MCF 10A (cell line): ENCODE results near the gene PPP2R2C. TPM values are rescaled to one million over a fixed set of nuclear protein-coding genes. Genes with fewer than 3 reads are reported as not detected.

Experiments
- BruUV-seq: library from RNA; stranded (reverse); fragments of 400-500 nt; replicated peaks from 2 replicates; lab custom pipeline; 2021; lab: Mats Ljungman, UMichigan
- CTCF ChIA-PET: fragments of 300-600 bp; sonication (Branson Sonifier 250); formaldehyde crosslinking; extraction: SDS; loops from one replicate; lab custom pipeline; 2021; ENCODE audit warnings: antibody characterized with exemption, inconsistent platforms; lab: Yijun Ruan, JAX
- POLR2A ChIA-PET: fragments of 300-600, 350-650 bp; sonication (Branson Sonifier 250); formaldehyde crosslinking; extraction: SDS; loops from one replicate; lab custom pipeline; 2020; ENCODE audit warnings: antibody characterized with exemption, inconsistent platforms; lab: Yijun Ruan, JAX
- DNase-seq: peaks from one replicate; pipeline ENCODE4 v3.0.0-alpha.2; 2018; ENCODE audit not compliant: unreplicated experiment
- H3K27ac Mint-ChIP-seq: one replicate; pipeline ENCODE4 v1.8.0; 2022; ENCODE audit warnings: mild to moderate bottlenecking, low read depth, mixed read lengths; ENCODE audit not compliant: unreplicated experiment
- H3K27me3 Mint-ChIP-seq: one replicate; pipeline ENCODE4 v1.8.0; 2022; ENCODE audit warnings: mixed read lengths; ENCODE audit not compliant: insufficient read depth, unreplicated experiment
- H3K36me3 Mint-ChIP-seq: one replicate; pipeline ENCODE4 v1.8.0; 2022; ENCODE audit warnings: mild to moderate bottlenecking, moderate library complexity, mixed read lengths; ENCODE audit not compliant: insufficient read depth, unreplicated experiment
- H3K4me1 Mint-ChIP-seq: one replicate; pipeline ENCODE4 v1.8.0; 2022; ENCODE audit warnings: mixed read lengths; ENCODE audit not compliant: insufficient read depth, unreplicated experiment
- H3K4me3 Mint-ChIP-seq: one replicate; pipeline ENCODE4 v1.8.0; 2022; ENCODE audit warnings: mild to moderate bottlenecking, moderate library complexity, mixed read lengths; ENCODE audit not compliant: unreplicated experiment
- H3K9me3 Mint-ChIP-seq: one replicate; pipeline ENCODE4 v1.8.0; 2022; ENCODE audit warnings: mixed read lengths; ENCODE audit not compliant: unreplicated experiment
- CTCF ChIP-seq: fragments of 200-600 bp; IDR thresholded peaks from one replicate; pipeline ENCODE4 v1.8.0; 2022; ENCODE audit warnings: antibody characterized with exemption, mild to moderate bottlenecking; ENCODE audit not compliant: unreplicated experiment
- intact Hi-C: fragments of 100-400 bp; cut with micrococcal nuclease; formaldehyde crosslinking; loops from 2 replicates; pipeline ENCODE4 v1.14.1; 2022
- total RNA-seq: library from RNA; stranded (reverse); gene quantifications from 2 replicates; pipeline ENCODE4 v1.2.3, GENCODE V29; 2022

The PPP2R2C gene
- total RNA-seq, 1 experiment from 2014 or later, result 3.6 TPM

GRCh38 chr4:6307891-6308290 lies 164.5 kb downstream of the PPP2R2C start:
- ChIA-PET POLR2A (no interaction called here), CTCF (interaction anchor here (0.8 kb wide), 1 partner anchor 59 kb away, joined by 3 read pairs; no protein-coding TSS in a partner anchor)
- intact Hi-C loops, result no loop called here
- H3K9me3 Mint-ChIP-seq, result no peaks in the 10 kb centered on the region
- no peaks in the 10 kb centered on the region for H3K27me3 Mint-ChIP-seq
- no peak overlapping the region for H3K4me3 Mint-ChIP-seq
- no peak overlapping the region for H3K27ac Mint-ChIP-seq
- TF ChIP-seq CTCF, result no peak
- BruUV-seq, result no TSS peak
- DNase-seq, result no peak
- no peaks in the 10 kb centered on the region for H3K4me1 Mint-ChIP-seq
- no peaks in the 10 kb centered on the region for H3K36me3 Mint-ChIP-seq

GRCh38 chr4:6307230-6307629 lies 165.2 kb downstream of the PPP2R2C start:
- POLR2A ChIA-PET, result no interaction called here
- Mint-ChIP-seq H3K9me3 (no peaks in the 10 kb centered on the region), H3K36me3 (peaks cover 3% of the 10 kb centered on the region), H3K27me3 (no peaks in the 10 kb centered on the region), H3K4me3 (no peak overlapping the region), H3K4me1 (no peaks in the 10 kb centered on the region), H3K27ac (no peak overlapping the region)
- DNase-seq, result no peak
- no TSS peak for BruUV-seq
- intact Hi-C loops, result no loop called here
- TF ChIP-seq CTCF, result no peak
- CTCF ChIA-PET, result no interaction called here

- no peaks in the 10 kb centered on the region for H3K27me3 Mint-ChIP-seq
- DNase-seq, result no peak
- H3K4me1 Mint-ChIP-seq, result no peaks in the 10 kb centered on the region
- H3K9me3 Mint-ChIP-seq, result peaks cover 3% of the 10 kb centered on the region
- BruUV-seq, result no TSS peak
- peaks cover 5% of the 10 kb centered on the region for H3K36me3 Mint-ChIP-seq
- no peak overlapping the region for H3K4me3 Mint-ChIP-seq
- TF ChIP-seq CTCF, result no peak
- intact Hi-C loops, result no loop called here
- ChIA-PET CTCF (interaction anchor here (0.8 to 2.3 kb wide), 2 partner anchors 24 to 56 kb away, joined by 3 to 14 read pairs; no protein-coding TSS in a partner anchor), POLR2A (interaction anchor here (1.2 kb wide), 1 partner anchor 10 kb away, joined by 3 read pairs; no protein-coding TSS in a partner anchor)
- no peak overlapping the region for H3K27ac Mint-ChIP-seq
Measured at GRCh38 chr4:6306299-6306698, 166.1 kb downstream of the PPP2R2C start.

- Mint-ChIP-seq H3K9me3 (peaks cover 7% of the 10 kb centered on the region), H3K36me3 (peaks cover 5% of the 10 kb centered on the region), H3K4me1 (no peaks in the 10 kb centered on the region), H3K27ac (no peak overlapping the region), H3K27me3 (no peaks in the 10 kb centered on the region), H3K4me3 (no peak overlapping the region)
- no TSS peak for BruUV-seq
- intact Hi-C loops, result no loop called here
- TF ChIP-seq CTCF, result no peak
- no peak for DNase-seq
- ChIA-PET POLR2A (no interaction called here), CTCF (no interaction called here)
Measured at GRCh38 chr4:6303943-6304342, 168.5 kb downstream of the PPP2R2C start.
